ENCODE measurements around the gene WT1.

Gene WT1

GRCh38 chr11:32414925-32415324 is 20.4 kb downstream of the WT1 start:
- no peak for DNase-seq (ENCODE audit: low read depth)
- TF ChIP-seq CTCF (conservative IDR thresholded peaks at IDR 0.05; ENCODE audit: low read depth, low read length): no peak
- H3K4me3 ChIP-seq (ENCODE audit: low read length): no peak overlapping the region

GRCh38 chr11:32411942-32412615 is 23.3 kb downstream of the WT1 start:
- H3K4me3 ChIP-seq (ENCODE audit: low read length): no peak overlapping the region
- DNase-seq (ENCODE audit: low read depth): no peak
- TF ChIP-seq CTCF (conservative IDR thresholded peaks at IDR 0.05; ENCODE audit: low read depth, low read length): no peak

GRCh38 chr11:32405592-32405991 is 29.7 kb downstream of the WT1 start:
- TF ChIP-seq CTCF (conservative IDR thresholded peaks at IDR 0.05; ENCODE audit: low read depth, low read length): no peak
- no peak overlapping the region for H3K4me3 ChIP-seq (ENCODE audit: low read length)
- no peak for DNase-seq (ENCODE audit: low read depth)

GRCh38 chr11:32402836-32403235 is 32.5 kb downstream of the WT1 start:
- no peak for DNase-seq (ENCODE audit: low read depth)

GRCh38 chr11:32400670-32401369 is 34.5 kb downstream of the WT1 start:
- TF ChIP-seq CTCF (conservative IDR thresholded peaks at IDR 0.05; ENCODE audit: low read depth, low read length): no peak
- DNase-seq (ENCODE audit: low read depth): no peak
- no peak overlapping the region for H3K4me3 ChIP-seq (ENCODE audit: low read length)

More at GRCh38 chr11:32402836-32403235, 32.5 kb downstream of the WT1 start:
- H3K4me3 ChIP-seq (ENCODE audit: low read length): no peak overlapping the region
- no peak for TF ChIP-seq CTCF (conservative IDR thresholded peaks at IDR 0.05; ENCODE audit: low read depth, low read length)

GRCh38 chr11:32400196-32400595 is 35.1 kb downstream of the WT1 start:
- DNase-seq (ENCODE audit: low read depth): no peak
- no peak overlapping the region for H3K4me3 ChIP-seq (ENCODE audit: low read length)
- no peak for TF ChIP-seq CTCF (conservative IDR thresholded peaks at IDR 0.05; ENCODE audit: low read depth, low read length)

GRCh38 chr11:32396991-32397390 is 38.3 kb downstream of the WT1 start:
- TF ChIP-seq CTCF (conservative IDR thresholded peaks at IDR 0.05; ENCODE audit: low read depth, low read length): no peak
- DNase-seq (ENCODE audit: low read depth): no peak
- no peak overlapping the region for H3K4me3 ChIP-seq (ENCODE audit: low read length)
